OCI-LY3 (cell line): ENCODE results near the gene DNM3.

ENCODE experiments used
- H2AFZ ChIP-seq: fragments of 200-600, 300-600 bp; shearing (Covaris generic); 2 replicates; pipeline ENCODE4 v1.6.0; 2014; ENCODE audit warnings: antibody characterized with exemption, low read depth, low read length
- H3K27ac ChIP-seq: fragments of 200-600, 300-600 bp; sonication (generic); 2 replicates; pipeline ENCODE4 v1.5.1; 2014; ENCODE audit warnings: mild to moderate bottlenecking, low read length, moderate library complexity, mixed read lengths
- H3K27me3 ChIP-seq: fragments of 200-600, 300-600 bp; sonication (generic); 2 replicates; pipeline ENCODE4 v1.6.1; 2014; ENCODE audit warnings: low read depth, low read length, mixed read lengths
- H3K36me3 ChIP-seq: fragments of 200-600, 300-600 bp; sonication (generic); replicated peaks from 2 replicates; pipeline ENCODE3; 2014; ENCODE audit warnings: low read depth, low read length, mixed read lengths
- H3K4me1 ChIP-seq: fragments of 300-600, 200-600 bp; sonication (generic); 2 replicates; pipeline ENCODE4 v1.6.1; 2014; ENCODE audit warnings: low read length, mixed read lengths
- H3K4me2 ChIP-seq: fragments of 200-600, 300-600 bp; sonication (generic); 2 replicates; pipeline ENCODE4 v1.6.1; 2014; ENCODE audit warnings: low read length, mixed read lengths
- H3K4me3 ChIP-seq: fragments of 300-600, 200-600 bp; sonication (generic); 2 replicates; pipeline ENCODE4 v1.5.1; 2014; ENCODE audit warnings: antibody characterized with exemption, mild to moderate bottlenecking, low read length, moderate library complexity
- H3K79me2 ChIP-seq: fragments of 300-600, 200-600 bp; shearing (Covaris generic); 2 replicates; pipeline ENCODE4 v1.6.1; 2014; ENCODE audit warnings: mild to moderate bottlenecking, low read length, mixed read lengths
- H3K9ac ChIP-seq: fragments of 300-600, 200-600 bp; shearing (Covaris generic); 2 replicates; pipeline ENCODE4 v1.6.0; 2014; ENCODE audit warnings: mild to moderate bottlenecking, low read length, moderate library complexity
- H3K9me3 ChIP-seq: fragments of 200-600, 300-600 bp; shearing (Covaris generic); 2 replicates; pipeline ENCODE4 v1.6.1; 2014; ENCODE audit warnings: low read length, mixed read lengths; ENCODE audit not compliant: insufficient read depth
- H4K20me1 ChIP-seq: fragments of 200-600, 300-600 bp; sonication (generic); 2 replicates; pipeline ENCODE4 v1.6.1; 2016; ENCODE audit warnings: low read length, mixed read lengths; ENCODE audit not compliant: insufficient read depth
- CTCF ChIP-seq: fragments of 200-600, 300-600 bp; sonication (generic); IDR thresholded peaks from 2 replicates; pipeline ENCODE4 v1.5.1; 2014; ENCODE audit warnings: antibody characterized with exemption, low read length, low read depth
- EZH2phosphoT487 ChIP-seq: fragments of 200-600 bp; shearing (Covaris generic); IDR thresholded peaks from 2 replicates; pipeline ENCODE4 v1.6.1; 2018; ENCODE audit warnings: antibody characterized with exemption, mixed run types, low read depth

Gene DNM3

DNA sequence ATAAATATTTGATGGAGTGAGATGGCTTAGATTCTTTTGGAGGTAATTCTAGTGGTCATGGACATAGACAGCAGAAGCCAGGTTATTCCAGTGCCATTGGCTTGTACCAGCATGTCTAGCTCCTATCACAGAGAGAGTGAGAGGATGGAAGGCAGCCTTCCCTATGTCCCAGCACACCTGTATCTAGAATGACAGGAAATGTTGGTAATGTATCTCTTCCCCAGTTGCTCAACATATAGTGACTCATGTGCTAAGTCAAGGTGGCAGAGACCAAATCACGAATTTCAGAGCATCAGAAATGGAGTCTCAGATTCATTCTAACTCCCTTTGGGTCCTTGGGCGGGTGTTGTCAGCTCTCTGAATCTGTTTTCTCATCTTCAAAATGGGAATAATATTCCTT lies 31.5 kb upstream of the DNM3 start:
- no peaks in the 10 kb centered on the region for H4K20me1 ChIP-seq
- no peaks in the 10 kb centered on the region for H3K79me2 ChIP-seq
- H3K27ac ChIP-seq: no peak overlapping the region
- H3K9me3 ChIP-seq: no peaks in the 10 kb centered on the region
- no peak overlapping the region for H3K4me2 ChIP-seq
- H3K4me3 ChIP-seq: no peak overlapping the region
- no peaks in the 10 kb centered on the region for H3K27me3 ChIP-seq
- TF ChIP-seq EZH2phosphoT487 (no peak), CTCF (no peak)
- no peaks in the 10 kb centered on the region for H3K36me3 ChIP-seq
- H3K9ac ChIP-seq: no peak overlapping the region
- H3K4me1 ChIP-seq: peaks cover 5% of the 10 kb centered on the region; the same call in 1 of the 2 replicates
- no peak overlapping the region for H2AFZ ChIP-seq

DNA sequence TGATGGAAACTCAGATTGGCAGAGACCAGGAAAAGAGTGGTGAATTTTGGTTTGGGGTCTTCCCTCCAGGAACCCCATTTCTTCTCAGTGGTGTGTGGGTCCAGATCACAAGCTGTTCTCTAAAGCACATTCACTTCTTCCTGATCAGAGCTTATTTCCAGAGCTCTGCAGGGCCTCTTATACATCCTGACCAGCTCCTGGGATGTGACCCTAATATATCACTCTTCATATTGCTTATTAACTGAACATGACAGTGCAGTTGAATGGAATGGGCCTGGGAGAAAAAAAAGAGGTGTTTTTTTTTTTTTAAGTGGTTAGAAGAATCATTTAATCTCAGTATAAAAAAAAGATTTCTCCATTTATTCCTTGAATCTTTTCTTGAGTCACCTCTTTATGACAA lies 29.6 kb upstream of the DNM3 start:
- H3K36me3 ChIP-seq: no peaks in the 10 kb centered on the region
- no peak overlapping the region for H3K27ac ChIP-seq
- H3K9me3 ChIP-seq: no peaks in the 10 kb centered on the region
- no peak overlapping the region for H3K9ac ChIP-seq
- no peak overlapping the region for H3K4me3 ChIP-seq
- no peaks in the 10 kb centered on the region for H4K20me1 ChIP-seq
- peaks cover 5% of the 10 kb centered on the region; the same call in 1 of the 2 replicates for H3K4me1 ChIP-seq
- no peaks in the 10 kb centered on the region for H3K79me2 ChIP-seq
- H3K4me2 ChIP-seq: no peak overlapping the region
- no peaks in the 10 kb centered on the region for H3K27me3 ChIP-seq
- no peak overlapping the region for H2AFZ ChIP-seq
- TF ChIP-seq CTCF (no peak), EZH2phosphoT487 (no peak)

GRCh38 chr1:171814692-171815091 lies 26.6 kb upstream of the DNM3 start:
- no peak overlapping the region for H3K4me2 ChIP-seq
- no peaks in the 10 kb centered on the region for H3K79me2 ChIP-seq
- H3K36me3 ChIP-seq: no peaks in the 10 kb centered on the region
- H3K9ac ChIP-seq: no peak overlapping the region
- H3K9me3 ChIP-seq: no peaks in the 10 kb centered on the region
- no peaks in the 10 kb centered on the region for H3K27me3 ChIP-seq
- H4K20me1 ChIP-seq: no peaks in the 10 kb centered on the region
- peaks cover 17% of the 10 kb centered on the region for H3K4me1 ChIP-seq
- H2AFZ ChIP-seq: no peak overlapping the region
- TF ChIP-seq EZH2phosphoT487 (no peak), CTCF (no peak)
- no peak overlapping the region for H3K27ac ChIP-seq
- H3K4me3 ChIP-seq: no peak overlapping the region

- no peaks in the 10 kb centered on the region for H3K27me3 ChIP-seq
- peaks cover 18% of the 10 kb centered on the region for H3K4me1 ChIP-seq
- no peaks in the 10 kb centered on the region for H3K36me3 ChIP-seq
- H2AFZ ChIP-seq: no peak overlapping the region
- H3K9ac ChIP-seq: no peak overlapping the region
- H3K79me2 ChIP-seq: no peaks in the 10 kb centered on the region
- no peak overlapping the region for H3K27ac ChIP-seq
- TF ChIP-seq CTCF (no peak), EZH2phosphoT487 (no peak)
- no peaks in the 10 kb centered on the region for H3K9me3 ChIP-seq
- H3K4me2 ChIP-seq: no peak overlapping the region
- H4K20me1 ChIP-seq: no peaks in the 10 kb centered on the region
- H3K4me3 ChIP-seq: no peak overlapping the region
These were observed 24.9 kb upstream of the DNM3 start for GRCh38 chr1:171816300-171816901.
